A673 (cell line): ENCODE measurements around the gene COX15.

Experiments
- EZH2 ChIP-seq: fragments of 200-600 bp; sonication (generic); IDR thresholded peaks from 2 replicates; pipeline ENCODE4 v1.6.1; 2017; ENCODE audit warnings: borderline replicate concordance, low read depth, mild to moderate bottlenecking, mixed read lengths, antibody characterized with exemption, low read length; ENCODE audit not compliant: poor library complexity, severe bottlenecking
- TF ChIP-seq, protein P1 (sequence below): fragments of 300-800, 200-600 bp; sonication (generic); conservative IDR thresholded peaks from 2 replicates; pipeline ENCODE4 v1.5.1; 2017; ENCODE audit warnings: low read depth, mild to moderate bottlenecking, antibody characterized with exemption, low read length, moderate library complexity, mixed read lengths

DNA sequence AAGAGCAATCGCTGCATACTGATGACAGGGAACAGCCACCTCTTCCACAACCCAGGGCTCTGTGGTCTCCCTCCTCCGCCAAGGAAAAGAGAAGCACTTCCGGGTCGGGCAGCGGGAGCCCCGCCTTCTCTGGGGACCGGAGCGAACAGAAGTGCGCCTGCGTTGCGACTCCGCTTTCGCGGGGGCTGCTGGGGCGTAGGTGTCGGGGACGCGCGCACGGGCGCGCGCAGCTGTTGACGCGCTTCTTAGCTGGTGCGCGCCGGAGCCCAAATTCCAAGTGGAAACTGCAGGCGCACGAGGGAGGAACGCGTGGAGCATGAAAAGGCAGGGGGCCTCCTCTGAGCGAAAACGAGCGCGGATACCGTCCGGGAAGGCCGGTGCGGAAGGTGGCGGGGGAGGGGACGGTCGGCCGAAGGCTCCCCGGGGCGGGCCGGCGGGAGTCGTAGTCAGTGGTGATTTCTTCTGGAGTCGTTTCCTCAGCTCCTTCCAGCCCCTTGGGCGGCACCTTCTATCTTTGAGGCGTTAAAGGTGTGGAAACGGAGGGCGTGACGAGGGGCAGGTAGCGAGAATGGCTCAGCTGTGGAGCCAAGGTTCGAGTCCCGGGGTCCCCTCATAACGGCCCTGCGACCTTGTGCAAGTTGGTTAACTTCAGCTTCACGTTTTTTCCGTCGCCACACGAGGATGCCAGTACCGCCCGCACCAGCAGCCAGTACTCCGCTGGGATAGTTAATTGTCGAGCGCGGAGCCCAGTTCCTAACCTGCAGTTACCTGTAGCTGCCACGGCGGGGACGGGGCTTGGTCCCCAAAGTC, at the start of gene COX15, which contains the start of gene CUTC:
- TF ChIP-seq, protein P1, sequence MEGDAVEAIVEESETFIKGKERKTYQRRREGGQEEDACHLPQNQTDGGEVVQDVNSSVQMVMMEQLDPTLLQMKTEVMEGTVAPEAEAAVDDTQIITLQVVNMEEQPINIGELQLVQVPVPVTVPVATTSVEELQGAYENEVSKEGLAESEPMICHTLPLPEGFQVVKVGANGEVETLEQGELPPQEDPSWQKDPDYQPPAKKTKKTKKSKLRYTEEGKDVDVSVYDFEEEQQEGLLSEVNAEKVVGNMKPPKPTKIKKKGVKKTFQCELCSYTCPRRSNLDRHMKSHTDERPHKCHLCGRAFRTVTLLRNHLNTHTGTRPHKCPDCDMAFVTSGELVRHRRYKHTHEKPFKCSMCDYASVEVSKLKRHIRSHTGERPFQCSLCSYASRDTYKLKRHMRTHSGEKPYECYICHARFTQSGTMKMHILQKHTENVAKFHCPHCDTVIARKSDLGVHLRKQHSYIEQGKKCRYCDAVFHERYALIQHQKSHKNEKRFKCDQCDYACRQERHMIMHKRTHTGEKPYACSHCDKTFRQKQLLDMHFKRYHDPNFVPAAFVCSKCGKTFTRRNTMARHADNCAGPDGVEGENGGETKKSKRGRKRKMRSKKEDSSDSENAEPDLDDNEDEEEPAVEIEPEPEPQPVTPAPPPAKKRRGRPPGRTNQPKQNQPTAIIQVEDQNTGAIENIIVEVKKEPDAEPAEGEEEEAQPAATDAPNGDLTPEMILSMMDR, result peak; percentile 35
- TF ChIP-seq EZH2, result no peak
